Measurements from ENCODE around the gene DMPK.

Gene DMPK

DNA sequence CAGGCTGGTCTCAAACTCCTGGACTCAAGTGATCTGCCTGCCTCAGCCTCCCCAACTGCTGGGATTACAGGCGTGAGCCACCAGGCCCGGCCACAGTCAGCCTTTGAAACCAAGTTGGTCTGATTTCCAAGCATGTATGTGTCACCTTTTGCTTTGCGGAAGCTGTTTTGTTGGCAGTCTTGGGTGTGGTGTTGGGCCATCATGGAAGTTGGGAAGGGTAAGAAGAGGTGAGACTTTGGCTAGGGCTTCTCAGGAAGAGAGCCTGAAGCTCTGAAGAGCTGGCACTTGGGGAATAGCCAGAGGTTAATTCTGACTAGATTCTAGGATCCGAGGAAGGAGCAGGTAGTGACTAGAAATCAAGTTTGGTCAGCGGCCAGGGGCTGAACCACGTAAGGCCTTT lies 30.0 kb upstream of the DMPK start:
- no peaks in the 10 kb centered on the region for H3K9me3 Mint-ChIP-seq
- TF ChIP-seq, protein P1, sequence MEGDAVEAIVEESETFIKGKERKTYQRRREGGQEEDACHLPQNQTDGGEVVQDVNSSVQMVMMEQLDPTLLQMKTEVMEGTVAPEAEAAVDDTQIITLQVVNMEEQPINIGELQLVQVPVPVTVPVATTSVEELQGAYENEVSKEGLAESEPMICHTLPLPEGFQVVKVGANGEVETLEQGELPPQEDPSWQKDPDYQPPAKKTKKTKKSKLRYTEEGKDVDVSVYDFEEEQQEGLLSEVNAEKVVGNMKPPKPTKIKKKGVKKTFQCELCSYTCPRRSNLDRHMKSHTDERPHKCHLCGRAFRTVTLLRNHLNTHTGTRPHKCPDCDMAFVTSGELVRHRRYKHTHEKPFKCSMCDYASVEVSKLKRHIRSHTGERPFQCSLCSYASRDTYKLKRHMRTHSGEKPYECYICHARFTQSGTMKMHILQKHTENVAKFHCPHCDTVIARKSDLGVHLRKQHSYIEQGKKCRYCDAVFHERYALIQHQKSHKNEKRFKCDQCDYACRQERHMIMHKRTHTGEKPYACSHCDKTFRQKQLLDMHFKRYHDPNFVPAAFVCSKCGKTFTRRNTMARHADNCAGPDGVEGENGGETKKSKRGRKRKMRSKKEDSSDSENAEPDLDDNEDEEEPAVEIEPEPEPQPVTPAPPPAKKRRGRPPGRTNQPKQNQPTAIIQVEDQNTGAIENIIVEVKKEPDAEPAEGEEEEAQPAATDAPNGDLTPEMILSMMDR (IDR thresholded peaks at IDR 0.05; ENCODE audit: unreplicated experiment in 3 of 3): no peak
- no peaks in the 10 kb centered on the region for H3K36me3 Mint-ChIP-seq (ENCODE audit: low read depth)
- peak overlapping the region; percentile 33 to 45 (median 44) for H3K4me3 Mint-ChIP-seq
- peaks cover 9% of the 10 kb centered on the region for H3K4me1 Mint-ChIP-seq
- H3K27ac Mint-ChIP-seq: peak overlapping the region in 1 of 3 experiments; percentile 38
- peaks cover 2% of the 10 kb centered on the region for H3K27me3 Mint-ChIP-seq (ENCODE audit: low read depth)

DNA sequence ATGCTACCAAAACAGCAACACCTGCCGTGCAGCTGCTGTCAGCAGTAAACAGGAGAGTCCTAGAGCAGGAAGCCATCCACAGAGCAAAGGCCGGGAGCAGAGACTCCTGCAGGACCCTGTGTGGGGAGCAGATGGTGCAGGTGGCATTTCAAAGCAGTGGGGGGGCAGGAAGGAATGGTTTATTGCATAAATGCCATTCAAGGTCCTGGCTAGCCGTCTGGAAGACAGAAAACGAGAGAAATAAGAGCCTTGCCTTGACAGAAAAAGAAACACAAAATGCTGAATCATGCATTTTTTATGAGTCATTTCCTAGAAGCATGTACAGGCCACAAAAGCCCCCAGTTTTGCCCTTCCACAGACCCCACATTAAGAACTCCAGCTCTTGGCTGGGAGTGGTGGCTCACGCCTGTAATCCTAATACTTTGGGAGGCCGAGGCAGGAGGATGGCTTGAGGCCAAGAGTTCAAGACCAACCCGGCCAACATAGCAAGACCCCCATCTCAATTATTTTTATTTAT lies 27.4 kb upstream of the DMPK start:
- Mint-ChIP-seq H3K9me3 (no peaks in the 10 kb centered on the region), H3K36me3 (ENCODE audit: low read depth) (no peaks in the 10 kb centered on the region), H3K4me3 (peak overlapping the region in 1 of 3 experiments; percentile 42), H3K4me1 (peaks cover 5% of the 10 kb centered on the region), H3K27me3 (ENCODE audit: low read depth) (no peaks in the 10 kb centered on the region), H3K27ac (peak overlapping the region; percentile 3 to 55 (median 55))
- TF ChIP-seq, protein P1 (IDR thresholded peaks at IDR 0.05; ENCODE audit: unreplicated experiment in 3 of 3): no peak

DNA sequence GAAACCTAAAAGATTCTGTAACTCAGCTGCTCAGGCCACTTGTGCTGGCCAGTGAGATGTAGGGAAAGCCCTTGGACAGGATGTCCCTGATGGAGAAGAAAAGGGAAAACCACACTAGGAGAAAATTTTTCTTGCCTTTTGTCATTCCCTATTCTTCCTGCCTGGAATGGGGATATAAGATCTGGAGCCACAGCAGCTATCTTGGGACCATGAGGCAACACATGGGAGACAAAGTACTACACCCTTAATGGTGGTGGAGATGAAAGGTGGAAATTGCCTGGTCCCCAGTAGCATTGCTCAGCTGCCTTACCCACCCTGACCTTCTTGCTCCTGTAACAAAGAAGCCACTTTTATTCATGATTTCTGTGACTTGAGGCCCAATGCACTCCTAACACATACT lies 23.4 kb upstream of the DMPK start:
- no peak overlapping the region for H3K4me3 Mint-ChIP-seq
- no peaks in the 10 kb centered on the region for H3K9me3 Mint-ChIP-seq

DNA sequence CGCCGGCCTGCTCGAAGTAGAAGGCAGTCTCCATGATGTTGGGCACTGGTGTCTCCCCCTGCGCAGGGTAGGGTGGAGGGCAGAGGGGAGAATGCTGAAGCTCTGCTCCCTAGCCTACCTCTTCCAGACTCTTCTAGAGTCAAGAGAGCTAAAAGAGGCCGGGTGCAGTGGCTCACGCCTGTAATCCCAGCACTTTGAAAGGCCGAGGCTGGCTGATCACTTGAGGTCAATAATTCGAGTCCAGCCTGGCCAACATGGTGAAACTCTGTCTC lies 22.6 kb upstream of the DMPK start:
- Mint-ChIP-seq H3K4me1 (peaks cover 10% of the 10 kb centered on the region), H3K27ac (no peak overlapping the region), H3K36me3 (ENCODE audit: low read depth) (no peaks in the 10 kb centered on the region), H3K9me3 (no peaks in the 10 kb centered on the region), H3K27me3 (ENCODE audit: low read depth) (peaks cover 11% of the 10 kb centered on the region), H3K4me3 (no peak overlapping the region)
- TF ChIP-seq, protein P1 (IDR thresholded peaks at IDR 0.05; ENCODE audit: unreplicated experiment in 3 of 3): no peak

More for the DNA sequence above, 23.4 kb upstream of the DMPK start:
- Mint-ChIP-seq H3K36me3 (ENCODE audit: low read depth) (no peaks in the 10 kb centered on the region), H3K27ac (no peak overlapping the region), H3K4me1 (peaks cover 10% of the 10 kb centered on the region), H3K27me3 (ENCODE audit: low read depth) (peaks cover 7% of the 10 kb centered on the region)
- TF ChIP-seq, protein P1 (IDR thresholded peaks at IDR 0.05; ENCODE audit: unreplicated experiment in 3 of 3): no peak

DNA sequence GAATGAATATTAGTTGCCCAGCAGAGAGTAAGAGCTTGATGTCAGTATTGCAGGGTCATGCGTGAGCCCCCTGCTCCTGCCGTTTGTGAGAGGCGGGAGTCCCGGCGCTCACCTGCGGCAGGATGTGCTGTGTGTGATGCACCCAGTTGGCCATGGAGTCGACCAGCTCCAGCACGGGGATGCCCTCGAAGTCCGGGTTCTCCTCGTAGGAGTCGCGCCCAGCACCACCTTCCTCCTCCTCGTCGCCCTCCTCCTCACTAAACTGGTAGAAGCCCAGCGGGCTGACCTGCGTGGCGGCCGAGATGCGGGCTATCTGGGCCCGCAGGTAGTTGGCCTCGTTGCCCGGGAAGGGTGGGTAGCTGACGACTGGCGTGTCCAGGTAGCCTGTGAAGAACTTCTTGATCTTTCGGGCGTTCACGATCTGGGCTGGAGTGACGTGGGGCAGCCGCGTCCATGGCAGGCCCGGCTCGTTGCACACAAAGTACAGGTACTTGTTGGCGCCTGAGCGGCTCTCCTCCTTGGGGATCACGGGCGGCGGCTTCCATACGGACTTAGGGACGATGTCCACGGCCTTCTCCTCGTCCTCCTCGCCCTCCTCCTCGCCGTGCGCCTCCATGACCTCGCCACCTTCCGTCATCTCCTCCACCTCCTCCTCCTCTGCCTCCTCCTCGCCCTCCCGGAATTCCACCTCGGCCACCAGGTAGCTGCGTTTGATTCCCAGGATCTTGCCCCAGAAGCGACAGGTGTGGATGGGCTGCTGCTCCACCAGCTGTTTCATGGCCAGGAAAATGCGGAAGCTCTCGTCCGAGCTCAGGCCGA lies 22.1 kb upstream of the DMPK start:
- Mint-ChIP-seq H3K27me3 (ENCODE audit: low read depth) (peaks cover 11% of the 10 kb centered on the region), H3K36me3 (ENCODE audit: low read depth) (no peaks in the 10 kb centered on the region), H3K27ac (no peak overlapping the region), H3K4me1 (peaks cover 6% of the 10 kb centered on the region), H3K4me3 (no peak overlapping the region), H3K9me3 (no peaks in the 10 kb centered on the region)
- TF ChIP-seq, protein P1 (IDR thresholded peaks at IDR 0.05; ENCODE audit: unreplicated experiment in 3 of 3): no peak
